Effector CD4-positive, alpha-beta T cell (primary cell): ENCODE measurements around the gene ADARB2.

Experiments used
- DNase-seq: peaks from one replicate; pipeline ENCODE4 v3.0.0-alpha.2; 2020

ADARB2 gene

GRCh38 chr10:1136268-1136667 lies 601.1 kb downstream of the ADARB2 start:
- DNase-seq: no peak

GRCh38 chr10:1134156-1134555 lies 603.2 kb downstream of the ADARB2 start:
- DNase-seq: no peak

- no peak for DNase-seq
Measured at GRCh38 chr10:1133495-1134045, 603.8 kb downstream of the ADARB2 start.

- DNase-seq: no peak
Measured at GRCh38 chr10:1132584-1132983, 604.7 kb downstream of the ADARB2 start.

- no peak for DNase-seq
Measured at GRCh38 chr10:1130995-1131790, 606.1 kb downstream of the ADARB2 start.

GRCh38 chr10:1130226-1130625 lies 607.1 kb downstream of the ADARB2 start:
- DNase-seq: no peak

GRCh38 chr10:1128649-1129048 lies 608.7 kb downstream of the ADARB2 start:
- no peak for DNase-seq

- no peak for DNase-seq
Measured at GRCh38 chr10:1128115-1128514, 609.2 kb downstream of the ADARB2 start.

- DNase-seq: no peak
Measured at GRCh38 chr10:1127629-1128028, 609.7 kb downstream of the ADARB2 start.
